ENCODE results near the gene SPOP.
A peak's percentile ranks its signal among the peaks of the same experiment; 100 is the strongest.
"Not testable (repeated sequence)": the region's sequence is repeated elsewhere in the genome, so short reads cannot be mapped to it uniquely, and the experiment has no call there.

The SPOP gene

GRCh38 chr17:49676276-49676868 is 1.5 kb downstream of the SPOP start:
- H3K56ac ChIP-seq (ENCODE audit: low read length) = peak overlapping the region; percentile 95
- no peak overlapping the region for H3K4me3 ChIP-seq (ENCODE audit: low read length)
- no peak overlapping the region for H4K5ac ChIP-seq (ENCODE audit: low read length)
- no peak overlapping the region for H2AK5ac ChIP-seq (ENCODE audit: low read length)
- DNase-seq = peak; percentile 77
- peak overlapping the region; percentile 92 for H3K9ac ChIP-seq (ENCODE audit: low read length)
- H3K79me1 ChIP-seq (ENCODE audit: low read length) = peaks cover 2% of the 10 kb centered on the region
- no peak overlapping the region for H2BK120ac ChIP-seq (ENCODE audit: low read depth, low read length)
- peaks cover 14% of the 10 kb centered on the region for H3K79me2 ChIP-seq (ENCODE audit: control insufficient read depth, insufficient read depth, low read length)
- no peak overlapping the region for H2BK15ac ChIP-seq (replicated peaks; ENCODE audit: low read depth)
- no peaks in the 10 kb centered on the region for H3K27me3 ChIP-seq (ENCODE audit: insufficient read depth, low read length, poor library complexity)
- H4K8ac ChIP-seq (ENCODE audit: low read depth, low read length) = no peak overlapping the region
- no peak overlapping the region for H2BK5ac ChIP-seq (ENCODE audit: low read length)
- no peak overlapping the region for H3K23ac ChIP-seq (ENCODE audit: low read length)
- no peaks in the 10 kb centered on the region for H3K36me3 ChIP-seq (ENCODE audit: control insufficient read depth, insufficient read depth, low read length)
- 100% methylated on average over 1 of the region's 5 CpGs for WGBS (ENCODE audit: extremely low coverage, insufficient coverage, low lambda C conversion rate)
- no peaks in the 10 kb centered on the region for H3K4me1 ChIP-seq (ENCODE audit: control insufficient read depth, low read depth, low read length)
- H3K18ac ChIP-seq (ENCODE audit: low read length) = no peak overlapping the region
- no peak overlapping the region for H3K27ac ChIP-seq (ENCODE audit: low read depth, low read length)
- no peak overlapping the region for H3K4me2 ChIP-seq (ENCODE audit: low read length)
- no peak overlapping the region for H3K4ac ChIP-seq (ENCODE audit: low read depth, low read length)

DNA sequence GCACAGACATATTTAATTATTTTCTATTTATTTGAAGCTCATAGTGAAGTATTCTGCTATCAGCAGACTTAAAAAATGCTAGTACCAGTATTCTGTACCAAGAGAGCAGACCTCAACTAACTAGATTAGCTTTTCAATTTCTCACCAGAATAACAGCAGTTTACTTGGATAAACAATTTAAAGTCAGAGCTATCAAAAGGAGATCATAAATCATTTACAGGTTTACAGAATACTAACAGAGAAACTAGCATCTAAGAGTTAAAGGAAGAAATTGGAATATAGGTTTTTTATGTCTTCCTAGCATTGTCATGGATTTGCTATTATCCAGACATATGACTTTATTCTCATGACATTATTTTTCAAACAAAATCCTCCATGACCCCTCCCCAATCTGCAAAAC is 3.4 kb downstream of the SPOP start:
- no peak for DNase-seq
- no peak overlapping the region for H3K56ac ChIP-seq (ENCODE audit: low read length)
- H3K27me3 ChIP-seq (ENCODE audit: insufficient read depth, low read length, poor library complexity) = no peaks in the 10 kb centered on the region
- no peak overlapping the region for H3K4me2 ChIP-seq (ENCODE audit: low read length)
- H2BK120ac ChIP-seq (ENCODE audit: low read depth, low read length) = no peak overlapping the region
- H3K4ac ChIP-seq (ENCODE audit: low read depth, low read length) = no peak overlapping the region
- H3K36me3 ChIP-seq (ENCODE audit: control insufficient read depth, insufficient read depth, low read length) = no peaks in the 10 kb centered on the region
- no peak overlapping the region for H3K4me3 ChIP-seq (ENCODE audit: low read length)
- no peak overlapping the region for H3K27ac ChIP-seq (ENCODE audit: low read depth, low read length)
- H3K79me1 ChIP-seq (ENCODE audit: low read length) = peaks cover 2% of the 10 kb centered on the region
- H3K23ac ChIP-seq (ENCODE audit: low read length) = no peak overlapping the region
- no peak overlapping the region for H3K9ac ChIP-seq (ENCODE audit: low read length)
- H4K8ac ChIP-seq (ENCODE audit: low read depth, low read length) = no peak overlapping the region
- H3K79me2 ChIP-seq (ENCODE audit: control insufficient read depth, insufficient read depth, low read length) = peaks cover 15% of the 10 kb centered on the region
- H4K5ac ChIP-seq (ENCODE audit: low read length) = no peak overlapping the region
- no peak overlapping the region for H2BK5ac ChIP-seq (ENCODE audit: low read length)
- H3K18ac ChIP-seq (ENCODE audit: low read length) = no peak overlapping the region
- H2AK5ac ChIP-seq (ENCODE audit: low read length) = no peak overlapping the region
- H3K4me1 ChIP-seq (ENCODE audit: control insufficient read depth, low read depth, low read length) = no peaks in the 10 kb centered on the region
- no peak overlapping the region for H2BK15ac ChIP-seq (replicated peaks; ENCODE audit: low read depth)

- H3K18ac ChIP-seq (ENCODE audit: low read length); H3K36me3 ChIP-seq (ENCODE audit: control insufficient read depth, insufficient read depth, low read length); H3K23ac ChIP-seq (ENCODE audit: low read length); H2BK120ac ChIP-seq (ENCODE audit: low read depth, low read length); DNase-seq; H3K4me1 ChIP-seq (ENCODE audit: control insufficient read depth, low read depth, low read length); H3K4ac ChIP-seq (ENCODE audit: low read depth, low read length); H2BK15ac ChIP-seq (replicated peaks; ENCODE audit: low read depth); H3K27ac ChIP-seq (ENCODE audit: low read depth, low read length); H4K8ac ChIP-seq (ENCODE audit: low read depth, low read length); H4K5ac ChIP-seq (ENCODE audit: low read length); H3K4me3 ChIP-seq (ENCODE audit: low read length); H3K27me3 ChIP-seq (ENCODE audit: insufficient read depth, low read length, poor library complexity); H3K56ac ChIP-seq (ENCODE audit: low read length); H3K79me1 ChIP-seq (ENCODE audit: low read length); H3K4me2 ChIP-seq (ENCODE audit: low read length); H2AK5ac ChIP-seq (ENCODE audit: low read length); H2BK5ac ChIP-seq (ENCODE audit: low read length); H3K9ac ChIP-seq (ENCODE audit: low read length): not testable (repeated sequence)
- no CpG with 5 or more reads among the region's 6 CpGs for WGBS (ENCODE audit: extremely low coverage, insufficient coverage, low lambda C conversion rate)
- peaks cover 15% of the 10 kb centered on the region for H3K79me2 ChIP-seq (ENCODE audit: control insufficient read depth, insufficient read depth, low read length)
Observed at GRCh38 chr17:49673679-49674078, 4.2 kb downstream of the SPOP start.

DNA sequence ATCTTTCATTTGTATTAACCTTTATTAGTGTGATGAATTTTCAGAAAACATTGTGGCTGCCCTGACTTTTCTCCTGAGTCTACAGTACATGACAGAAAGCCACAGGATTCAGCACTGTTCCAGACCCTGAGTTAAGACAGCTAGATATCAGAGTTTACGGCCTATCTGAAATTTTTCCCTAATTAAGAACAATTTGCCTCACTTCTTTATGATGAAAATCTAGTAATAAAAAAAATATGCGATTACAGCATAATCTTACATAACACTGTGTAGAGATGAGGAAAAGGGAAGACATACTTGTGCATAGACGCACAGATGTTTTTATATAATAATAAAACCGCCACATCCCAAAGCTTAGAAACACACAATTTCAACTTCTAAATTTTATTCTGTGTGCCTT is 7.3 kb downstream of the SPOP start:
- Histone ChIP-seq H2AK5ac (ENCODE audit: low read length) (no peak overlapping the region), H3K18ac (ENCODE audit: low read length) (no peak overlapping the region), H3K36me3 (ENCODE audit: control insufficient read depth, insufficient read depth, low read length) (no peaks in the 10 kb centered on the region), H3K79me2 (ENCODE audit: control insufficient read depth, insufficient read depth, low read length) (peaks cover 2% of the 10 kb centered on the region), H4K5ac (ENCODE audit: low read length) (no peak overlapping the region), H3K27me3 (ENCODE audit: insufficient read depth, low read length, poor library complexity) (no peaks in the 10 kb centered on the region), H3K27ac (ENCODE audit: low read depth, low read length) (no peak overlapping the region), H3K4me2 (ENCODE audit: low read length) (no peak overlapping the region), H2BK5ac (ENCODE audit: low read length) (no peak overlapping the region), H3K23ac (ENCODE audit: low read length) (no peak overlapping the region), H3K9ac (ENCODE audit: low read length) (no peak overlapping the region), H3K4ac (ENCODE audit: low read depth, low read length) (no peak overlapping the region), H2BK15ac (replicated peaks; ENCODE audit: low read depth) (no peak overlapping the region), H3K4me3 (ENCODE audit: low read length) (no peak overlapping the region), H3K79me1 (ENCODE audit: low read length) (no peaks in the 10 kb centered on the region), H3K4me1 (ENCODE audit: control insufficient read depth, low read depth, low read length) (no peaks in the 10 kb centered on the region), H4K8ac (ENCODE audit: low read depth, low read length) (no peak overlapping the region), H3K56ac (ENCODE audit: low read length) (no peak overlapping the region), H2BK120ac (ENCODE audit: low read depth, low read length) (no peak overlapping the region)
- DNase-seq = no peak
- no CpG with 5 or more reads among the region's 4 CpGs for WGBS (ENCODE audit: extremely low coverage, insufficient coverage, low lambda C conversion rate)

- Histone ChIP-seq H2BK5ac (ENCODE audit: low read length) (no peak overlapping the region), H2AK5ac (ENCODE audit: low read length) (no peak overlapping the region), H3K9ac (ENCODE audit: low read length) (no peak overlapping the region), H3K27ac (ENCODE audit: low read depth, low read length) (no peak overlapping the region), H4K5ac (ENCODE audit: low read length) (no peak overlapping the region), H3K18ac (ENCODE audit: low read length) (no peak overlapping the region), H2BK120ac (ENCODE audit: low read depth, low read length) (no peak overlapping the region), H3K4me2 (ENCODE audit: low read length) (no peak overlapping the region), H3K56ac (ENCODE audit: low read length) (no peak overlapping the region), H3K27me3 (ENCODE audit: insufficient read depth, low read length, poor library complexity) (no peaks in the 10 kb centered on the region), H3K4me3 (ENCODE audit: low read length) (no peak overlapping the region), H3K4ac (ENCODE audit: low read depth, low read length) (no peak overlapping the region), H4K8ac (ENCODE audit: low read depth, low read length) (no peak overlapping the region), H3K79me2 (ENCODE audit: control insufficient read depth, insufficient read depth, low read length) (peaks cover 2% of the 10 kb centered on the region), H3K4me1 (ENCODE audit: control insufficient read depth, low read depth, low read length) (no peaks in the 10 kb centered on the region), H2BK15ac (replicated peaks; ENCODE audit: low read depth) (no peak overlapping the region), H3K23ac (ENCODE audit: low read length) (no peak overlapping the region), H3K79me1 (ENCODE audit: low read length) (no peaks in the 10 kb centered on the region), H3K36me3 (ENCODE audit: control insufficient read depth, insufficient read depth, low read length) (no peaks in the 10 kb centered on the region)
- no peak for DNase-seq
- no CpG with 5 or more reads among the region's 1 CpG for WGBS (ENCODE audit: extremely low coverage, insufficient coverage, low lambda C conversion rate)
Observed at GRCh38 chr17:49670002-49670401, 7.9 kb downstream of the SPOP start.

DNA sequence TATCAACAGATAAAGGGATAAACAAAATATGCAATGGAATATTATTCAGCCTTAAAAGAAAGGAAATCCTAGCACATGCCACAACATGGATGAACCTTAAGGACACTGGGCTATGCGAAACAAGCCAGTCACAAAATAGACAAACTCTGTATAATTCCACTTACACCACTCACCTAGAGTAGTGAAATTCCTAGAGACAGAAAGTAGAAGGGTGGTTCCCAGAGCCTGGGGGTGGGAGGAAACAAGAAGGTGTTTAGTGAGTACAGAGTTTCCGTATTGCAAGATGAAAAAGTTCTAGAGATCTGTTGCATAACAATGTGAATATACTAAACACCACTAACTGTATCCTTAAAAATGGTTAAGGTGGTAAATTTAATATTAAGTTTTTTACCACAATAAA is 10.0 kb downstream of the SPOP start:
- no peak overlapping the region for H3K56ac ChIP-seq (ENCODE audit: low read length)
- no CpG with 5 or more reads among the region's 2 CpGs for WGBS (ENCODE audit: extremely low coverage, insufficient coverage, low lambda C conversion rate)
- H4K5ac ChIP-seq (ENCODE audit: low read length) = no peak overlapping the region
- no peak overlapping the region for H3K4me2 ChIP-seq (ENCODE audit: low read length)
- peaks cover 6% of the 10 kb centered on the region for H3K79me1 ChIP-seq (ENCODE audit: low read length)
- H3K4me3 ChIP-seq (ENCODE audit: low read length) = no peak overlapping the region
- H3K4ac ChIP-seq (ENCODE audit: low read depth, low read length) = no peak overlapping the region
- H3K18ac ChIP-seq (ENCODE audit: low read length) = no peak overlapping the region
- H3K9ac ChIP-seq (ENCODE audit: low read length) = no peak overlapping the region
- no peaks in the 10 kb centered on the region for H3K36me3 ChIP-seq (ENCODE audit: control insufficient read depth, insufficient read depth, low read length)
- no peak overlapping the region for H3K23ac ChIP-seq (ENCODE audit: low read length)
- peaks cover 4% of the 10 kb centered on the region for H3K79me2 ChIP-seq (ENCODE audit: control insufficient read depth, insufficient read depth, low read length)
- no peak overlapping the region for H2BK5ac ChIP-seq (ENCODE audit: low read length)
- H3K27me3 ChIP-seq (ENCODE audit: insufficient read depth, low read length, poor library complexity) = no peaks in the 10 kb centered on the region
- no peaks in the 10 kb centered on the region for H3K4me1 ChIP-seq (ENCODE audit: control insufficient read depth, low read depth, low read length)
- H3K27ac ChIP-seq (ENCODE audit: low read depth, low read length) = no peak overlapping the region
- H2BK15ac ChIP-seq (replicated peaks; ENCODE audit: low read depth) = no peak overlapping the region
- no peak overlapping the region for H4K8ac ChIP-seq (ENCODE audit: low read depth, low read length)
- DNase-seq = no peak
- H2AK5ac ChIP-seq (ENCODE audit: low read length) = no peak overlapping the region
- no peak overlapping the region for H2BK120ac ChIP-seq (ENCODE audit: low read depth, low read length)
